H9 (cell line): ENCODE measurements around the gene HERPUD2. TPM values are rescaled to one million over a fixed set of nuclear protein-coding genes. Genes with fewer than 3 reads are reported as not detected.
A peak's percentile ranks its signal among the peaks of the same experiment; 100 is the strongest.

ENCODE experiments used
- DNase-seq: peaks from one replicate; pipeline ENCODE4 v3.0.0-alpha.2; 2017
- H2AFZ ChIP-seq: one replicate; pipeline ENCODE4 v1.6.1; 2013; ENCODE audit warnings: mild to moderate bottlenecking, low read length, control low read depth, moderate library complexity
- H2AK5ac ChIP-seq: 2 replicates; pipeline ENCODE4 v1.6.1; 2013; ENCODE audit warnings: low read length, control low read depth, mixed read lengths; ENCODE audit not compliant: insufficient read length
- H2BK120ac ChIP-seq: one replicate; pipeline ENCODE4 v1.6.1; 2013; ENCODE audit warnings: low read depth, mild to moderate bottlenecking, low read length, control low read depth, inconsistent platforms; ENCODE audit not compliant: poor library complexity, severe bottlenecking
- H2BK12ac ChIP-seq: 2 replicates; pipeline ENCODE4 v1.6.1; 2013; ENCODE audit warnings: low read length, control low read depth, mixed read lengths, low read depth; ENCODE audit not compliant: insufficient read length
- H2BK15ac ChIP-seq: 2 replicates; pipeline ENCODE4 v1.6.1; 2013; ENCODE audit warnings: low read depth, low read length, control low read depth
- H2BK20ac ChIP-seq: one replicate; pipeline ENCODE4 v1.6.1; 2013; ENCODE audit warnings: low read depth, mild to moderate bottlenecking, low read length, control low read depth, inconsistent platforms; ENCODE audit not compliant: poor library complexity, severe bottlenecking
- H2BK5ac ChIP-seq: 2 replicates; pipeline ENCODE4 v1.6.1; 2013; ENCODE audit warnings: low read length, control low read depth, mixed read lengths; ENCODE audit not compliant: insufficient read length
- H3K14ac ChIP-seq: 2 replicates; pipeline ENCODE4 v1.6.1; 2013; ENCODE audit warnings: low read length, control low read depth; ENCODE audit not compliant: insufficient read depth
- H3K18ac ChIP-seq: 2 replicates; pipeline ENCODE4 v1.6.1; 2013; ENCODE audit warnings: low read depth, mild to moderate bottlenecking, mixed read lengths, low read length, control low read depth; ENCODE audit not compliant: insufficient read length
- H3K23ac ChIP-seq: 2 replicates; pipeline ENCODE4 v1.6.1; 2013; ENCODE audit warnings: low read length, control low read depth, mixed read lengths, low read depth; ENCODE audit not compliant: insufficient read length
- H3K23me2 ChIP-seq: 2 replicates; pipeline ENCODE4 v1.6.1; 2013; ENCODE audit warnings: low read depth, mild to moderate bottlenecking, mixed read lengths, low read length, control low read depth; ENCODE audit not compliant: insufficient read length, poor library complexity, severe bottlenecking
- H3K27ac ChIP-seq: 2 replicates; pipeline ENCODE4 v1.5.1; 2013; ENCODE audit warnings: low read length, control low read depth, mixed read lengths, low read depth; ENCODE audit not compliant: insufficient read length
- H3K27me3 ChIP-seq: 2 replicates; pipeline ENCODE4 v1.6.1; 2013; ENCODE audit warnings: low read length, control low read depth, inconsistent platforms; ENCODE audit not compliant: insufficient read depth
- H3K4ac ChIP-seq: 2 replicates; pipeline ENCODE4 v1.6.1; 2013; ENCODE audit warnings: low read depth, mild to moderate bottlenecking, control low read depth, inconsistent platforms, low read length, moderate library complexity
- H3K4me1 ChIP-seq: 2 replicates; pipeline ENCODE4 v1.6.1; 2013; ENCODE audit warnings: low read length, control low read depth, inconsistent platforms; ENCODE audit not compliant: insufficient read depth
- H3K4me2 ChIP-seq: 2 replicates; pipeline ENCODE4 v1.6.1; 2013; ENCODE audit warnings: low read length, control low read depth, mixed read lengths; ENCODE audit not compliant: insufficient read length, insufficient read depth
- H3K56ac ChIP-seq: 2 replicates; pipeline ENCODE4 v1.6.1; 2013; ENCODE audit warnings: low read depth, mild to moderate bottlenecking, mixed read lengths, low read length, control low read depth; ENCODE audit not compliant: insufficient read length
- H3K79me1 ChIP-seq: 2 replicates; pipeline ENCODE4 v1.6.1; 2013; ENCODE audit warnings: low read depth, mild to moderate bottlenecking, moderate library complexity, low read length, control low read depth, inconsistent platforms; ENCODE audit not compliant: insufficient read depth, poor library complexity, severe bottlenecking
- H3K79me2 ChIP-seq: 2 replicates; pipeline ENCODE4 v1.6.1; 2013; ENCODE audit warnings: low read length, control low read depth, inconsistent platforms; ENCODE audit not compliant: insufficient read depth
- H3K9ac ChIP-seq: 2 replicates; pipeline ENCODE4 v1.6.1; 2013; ENCODE audit warnings: low read length, control low read depth, mixed read lengths; ENCODE audit not compliant: insufficient read length; ENCODE audit errors: extremely low read depth
- H3K9me3 ChIP-seq: one replicate; pipeline ENCODE4 v1.6.1; 2013; ENCODE audit warnings: low read depth, low read length, inconsistent platforms; ENCODE audit not compliant: control insufficient read depth
- H3T11ph ChIP-seq: one replicate; pipeline ENCODE4 v1.6.1; 2013; ENCODE audit warnings: mild to moderate bottlenecking, low read length, control low read depth, inconsistent platforms
- H4K20me1 ChIP-seq: one replicate; pipeline ENCODE4 v1.6.1; 2013; ENCODE audit not compliant: control insufficient read depth, insufficient read length, insufficient read depth
- H4K5ac ChIP-seq: 2 replicates; pipeline ENCODE4 v1.6.1; 2013; ENCODE audit warnings: low read depth, mild to moderate bottlenecking, mixed read lengths, low read length, control low read depth; ENCODE audit not compliant: insufficient read length
- H4K8ac ChIP-seq: replicated peaks from 2 replicates; pipeline ENCODE4 v1.6.1; 2013; ENCODE audit warnings: low read length, control low read depth, mixed read lengths, low read depth; ENCODE audit not compliant: insufficient read length
- H4K91ac ChIP-seq: 2 replicates; pipeline ENCODE4 v1.6.1; 2013; ENCODE audit warnings: low read depth, mild to moderate bottlenecking, moderate library complexity, mixed read lengths, low read length, control low read depth; ENCODE audit not compliant: insufficient read length
- H3K27ac Mint-ChIP-seq, 3 experiments: 2 replicates in 2 of 3; 3 replicates in 1 of 3; pipeline ENCODE4 v1.8.0; 2020 to 2021; ENCODE audit warnings: mixed read lengths in 3 of 3, mild to moderate bottlenecking in 1 of 3, moderate library complexity in 1 of 3
- H3K27me3 Mint-ChIP-seq: 2 replicates; pipeline ENCODE4 v1.8.0; 2021; ENCODE audit warnings: low read depth, mild to moderate bottlenecking, moderate library complexity, mixed read lengths
- H3K36me3 Mint-ChIP-seq, 3 experiments: 2 replicates in 2 of 3; 3 replicates in 1 of 3; pipeline ENCODE4 v1.8.0; 2020 to 2021; ENCODE audit warnings: low read depth in 3 of 3, mixed read lengths in 3 of 3; ENCODE audit not compliant: insufficient read depth in 1 of 3
- H3K4me1 Mint-ChIP-seq, 2 experiments: 2 replicates each; pipeline ENCODE4 v1.8.0; 2020; ENCODE audit warnings: mixed read lengths in 2 of 2
- H3K4me3 Mint-ChIP-seq, 2 experiments: 2 replicates in 1 of 2; 3 replicates in 1 of 2; pipeline ENCODE4 v1.8.0; 2020 to 2021; ENCODE audit warnings: mild to moderate bottlenecking in 2 of 2, mixed read lengths in 2 of 2, moderate library complexity in 1 of 2
- H3K9me3 Mint-ChIP-seq, 2 experiments: 2 replicates in 1 of 2; 3 replicates in 1 of 2; pipeline ENCODE4 v1.8.0; 2020; ENCODE audit warnings: mild to moderate bottlenecking in 2 of 2, mixed read lengths in 2 of 2, moderate library complexity in 1 of 2
- WGBS: extraction: QIAGEN DNeasy Blood & Tissue Kit; methylation state at CpG from one replicate; pipeline ENCODE4 v1.1.7; 2013; ENCODE audit warnings: missing lambda C conversion rate, low lambda C conversion rate, mixed read lengths; ENCODE audit not compliant: insufficient read length; ENCODE audit errors: extremely low coverage; 5-methylcytosine and 5-hydroxymethylcytosine counted together
- total RNA-seq: library from RNA; stranded (reverse); gene quantifications from 2 replicates; pipeline ENCODE4 v1.2.1, GENCODE V29; 2021
- TF ChIP-seq, protein P1 (sequence below): fragments of 200-600 bp; sonication (generic); conservative IDR thresholded peaks from 3 replicates; pipeline ENCODE4 v1.8.0; 2021; ENCODE audit warnings: antibody characterized with exemption, mild to moderate bottlenecking

HERPUD2 gene
- total RNA-seq, 1 experiment from 2014 or later, result 17.0 TPM

- Histone ChIP-seq H3K79me1 (no peaks in the 10 kb centered on the region), H2BK12ac (no peak overlapping the region), H2BK120ac (no peak overlapping the region), H3K9ac (no peak overlapping the region), H2BK20ac (no peak overlapping the region), H2BK5ac (no peak overlapping the region), H2BK15ac (no peak overlapping the region), H3K79me2 (no peaks in the 10 kb centered on the region; the same call in 1 of the 2 replicates), H3K23ac (no peak overlapping the region), H3K23me2 (peaks cover 14% of the 10 kb centered on the region), H4K20me1 (no peaks in the 10 kb centered on the region), H3K4me2 (no peak overlapping the region), H3K14ac (no peak overlapping the region), H2AK5ac (no peak overlapping the region), H3K4ac (no peak overlapping the region), H3K27ac (no peak overlapping the region), H4K91ac (no peak overlapping the region), H3K9me3 (no peaks in the 10 kb centered on the region), H3K56ac (no peak overlapping the region), H4K5ac (no peak overlapping the region), H3T11ph (no peak overlapping the region), H3K27me3 (no peaks in the 10 kb centered on the region), H4K8ac (no peak overlapping the region), H3K4me1 (peaks cover 4% of the 10 kb centered on the region; the same call in 1 of the 2 replicates), H2AFZ (no peak overlapping the region), H3K18ac (no peak overlapping the region)
- H3K27me3 Mint-ChIP-seq, result no peaks in the 10 kb centered on the region; the same call in 1 of the 2 replicates
- peaks cover 0 to 8% of the 10 kb centered on the region in 2 experiments; a peak in 3 of 5 replicates for H3K9me3 Mint-ChIP-seq
- WGBS, result no CpG with 5 or more reads among the region's 6 CpGs
- TF ChIP-seq, protein P1, sequence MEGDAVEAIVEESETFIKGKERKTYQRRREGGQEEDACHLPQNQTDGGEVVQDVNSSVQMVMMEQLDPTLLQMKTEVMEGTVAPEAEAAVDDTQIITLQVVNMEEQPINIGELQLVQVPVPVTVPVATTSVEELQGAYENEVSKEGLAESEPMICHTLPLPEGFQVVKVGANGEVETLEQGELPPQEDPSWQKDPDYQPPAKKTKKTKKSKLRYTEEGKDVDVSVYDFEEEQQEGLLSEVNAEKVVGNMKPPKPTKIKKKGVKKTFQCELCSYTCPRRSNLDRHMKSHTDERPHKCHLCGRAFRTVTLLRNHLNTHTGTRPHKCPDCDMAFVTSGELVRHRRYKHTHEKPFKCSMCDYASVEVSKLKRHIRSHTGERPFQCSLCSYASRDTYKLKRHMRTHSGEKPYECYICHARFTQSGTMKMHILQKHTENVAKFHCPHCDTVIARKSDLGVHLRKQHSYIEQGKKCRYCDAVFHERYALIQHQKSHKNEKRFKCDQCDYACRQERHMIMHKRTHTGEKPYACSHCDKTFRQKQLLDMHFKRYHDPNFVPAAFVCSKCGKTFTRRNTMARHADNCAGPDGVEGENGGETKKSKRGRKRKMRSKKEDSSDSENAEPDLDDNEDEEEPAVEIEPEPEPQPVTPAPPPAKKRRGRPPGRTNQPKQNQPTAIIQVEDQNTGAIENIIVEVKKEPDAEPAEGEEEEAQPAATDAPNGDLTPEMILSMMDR, result no peak
- H3K4me1 Mint-ChIP-seq, result peaks cover 42 to 45% of the 10 kb centered on the region in 2 experiments
- no peak for DNase-seq
- peak overlapping the region; percentile 7 to 24; a peak in 4 of 5 replicates for H3K4me3 Mint-ChIP-seq
- peaks cover 8 to 33% (median 10%) of the 10 kb centered on the region in 3 experiments for H3K36me3 Mint-ChIP-seq
- no peak overlapping the region for H3K27ac Mint-ChIP-seq
Observed at GRCh38 chr7:35691827-35692307, 3.1 kb downstream of the HERPUD2 start.
